Endothelial cell of umbilical vein (primary cell): ENCODE measurements around the gene ACSL6. TPM values are rescaled to one million over a fixed set of nuclear protein-coding genes. Genes with fewer than 3 reads are reported as not detected.

Experiments
- BruUV-seq: library from RNA; stranded (reverse); fragments of 400-500 nt; replicated peaks from 2 replicates; lab custom pipeline; 2021; lab: Mats Ljungman, UMichigan
- CTCF ChIA-PET: fragments of 300-600, 350-600 bp; sonication (Branson Sonifier 250); formaldehyde crosslinking; loops from one replicate; lab custom pipeline; 2021; ENCODE audit warnings: antibody characterized with exemption, inconsistent platforms; lab: Charles Lee
- POLR2A ChIA-PET: fragments of 300-600, 350-600 bp; sonication (Branson Sonifier 250); formaldehyde crosslinking; loops from one replicate; lab custom pipeline; 2021; ENCODE audit warnings: antibody characterized with exemption, inconsistent platforms; lab: Charles Lee
- DNase-seq: peaks from one replicate; pipeline ENCODE4 v3.0.0-alpha.2; 2011; ENCODE audit warnings: low read depth, low spot score
- FAIRE-seq: peaks from 2 replicates; lab custom pipeline; 2011; peaks lifted over from hg19 to GRCh38; lab: Jason Lieb, UNC
- H2AFZ ChIP-seq: 2 replicates; pipeline ENCODE4 v1.6.0; 2012; ENCODE audit warnings: low read depth, low read length, control low read depth, inconsistent platforms
- H3K27ac ChIP-seq: 2 replicates; pipeline ENCODE4 v1.5.1; 2011; ENCODE audit warnings: low read depth, mild to moderate bottlenecking, control low read depth, low read length, moderate library complexity; ENCODE audit not compliant: insufficient read depth
- H3K27me3 ChIP-seq, 2 experiments: 2 replicates each; pipeline versions ENCODE4 v1.6.0 to v1.6.1; 2011; ENCODE audit warnings: low read length in 2 of 2, mixed read lengths in 1 of 2; ENCODE audit not compliant: control insufficient read depth in 2 of 2, insufficient read depth in 2 of 2
- H3K36me3 ChIP-seq, 2 experiments: 2 replicates in 1 of 2; 3 replicates in 1 of 2; pipeline ENCODE4 v1.5.1; 2011; ENCODE audit warnings: low read length in 2 of 2, mild to moderate bottlenecking in 1 of 2, moderate library complexity in 1 of 2; ENCODE audit not compliant: control insufficient read depth in 2 of 2, insufficient read depth in 2 of 2; ENCODE audit errors: extremely low read depth in 1 of 2
- H3K4me1 ChIP-seq: 3 replicates; pipeline ENCODE4 v1.5.1; 2011; ENCODE audit warnings: mild to moderate bottlenecking, low read length; ENCODE audit not compliant: control insufficient read depth, insufficient read depth; ENCODE audit errors: extremely low read depth
- H3K4me2 ChIP-seq: 2 replicates; pipeline ENCODE4 v1.6.1; 2011; ENCODE audit warnings: low read length, control low read depth, mixed read lengths; ENCODE audit not compliant: insufficient read depth
- H3K4me3 ChIP-seq, 3 experiments: fragments of 200-600 bp in 1 of 3; sonication (generic), shearing (Covaris generic) in 1 of 3; replicated peaks in 1 of 3; 2 replicates each; pipeline ENCODE4 v1.5.1; 2011 to 2016; ENCODE audit warnings: control low read depth in 3 of 3, low read length in 3 of 3, mild to moderate bottlenecking in 2 of 3, inconsistent platforms in 1 of 3, low read depth in 1 of 3, moderate library complexity in 1 of 3; ENCODE audit not compliant: insufficient read depth in 1 of 3
- H3K79me2 ChIP-seq: 2 replicates; pipeline ENCODE4 v1.6.0; 2012; ENCODE audit warnings: low read length, inconsistent platforms; ENCODE audit not compliant: control insufficient read depth, insufficient read depth
- H3K9ac ChIP-seq: replicated peaks from 2 replicates; pipeline ENCODE3; 2011; ENCODE audit warnings: low read length, control low read depth; ENCODE audit not compliant: insufficient read depth; ENCODE audit errors: extremely low read depth
- H3K9me1 ChIP-seq: replicated peaks from 3 replicates; pipeline ENCODE4 v1.6.0; 2011; ENCODE audit warnings: mild to moderate bottlenecking, low read length; ENCODE audit not compliant: control insufficient read depth, insufficient read depth; ENCODE audit errors: extremely low read depth
- H3K9me3 ChIP-seq: replicated peaks from 2 replicates; pipeline ENCODE4 v1.5.1; 2012; ENCODE audit warnings: low read length, inconsistent platforms; ENCODE audit not compliant: control insufficient read depth, insufficient read depth
- H4K20me1 ChIP-seq: replicated peaks from 2 replicates; pipeline ENCODE3; 2011; ENCODE audit warnings: mild to moderate bottlenecking, low read length; ENCODE audit not compliant: control insufficient read depth, insufficient read depth; ENCODE audit errors: extremely low read depth
- EZH2 ChIP-seq: IDR thresholded peaks from 2 replicates; pipeline ENCODE4 v1.6.1; 2012; ENCODE audit warnings: borderline replicate concordance, low read depth, mild to moderate bottlenecking, moderate library complexity, low read length, inconsistent platforms; ENCODE audit not compliant: severe bottlenecking
- FOS ChIP-seq: IDR thresholded peaks from 2 replicates; pipeline ENCODE4 v1.6.1; 2011; ENCODE audit warnings: mild to moderate bottlenecking, low read length, moderate library complexity, borderline replicate concordance; ENCODE audit not compliant: insufficient read depth
- GATA2 ChIP-seq: IDR thresholded peaks from 2 replicates; pipeline ENCODE4 v1.7.0; 2011; ENCODE audit warnings: low read depth, mild to moderate bottlenecking, moderate library complexity, mixed read lengths, low read length; ENCODE audit not compliant: insufficient read length, insufficient read depth
- JUN ChIP-seq: IDR thresholded peaks from 2 replicates; pipeline ENCODE4 v1.6.1; 2011; ENCODE audit warnings: borderline replicate concordance, low read depth; ENCODE audit not compliant: insufficient read length, insufficient read depth
- MYC ChIP-seq: IDR thresholded peaks from one replicate; pipeline ENCODE4 v1.6.1; 2011; ENCODE audit warnings: mild to moderate bottlenecking, low read depth, low read length
- POLR2A ChIP-seq: IDR thresholded peaks from 2 replicates; pipeline ENCODE4 v1.6.1; 2012; ENCODE audit warnings: low read depth, mild to moderate bottlenecking, control low read depth, low read length
- POLR2AphosphoS5 ChIP-seq: IDR thresholded peaks from 2 replicates; pipeline ENCODE4 v1.6.1; 2012; ENCODE audit warnings: low read depth, mild to moderate bottlenecking, control low read depth, low read length, moderate library complexity; ENCODE audit not compliant: insufficient read depth
- dilution Hi-C: fragments of 300-500 bp; cut with MboI; formaldehyde crosslinking; loops from one replicate; pipeline ENCODE4 v1.15.0; 2019; ENCODE audit warnings: low sequenced_read_pairs; ENCODE audit not compliant: extremely low pct_ligation_motif_present
- intact Hi-C: fragments of 100-400 bp; cut with micrococcal nuclease; formaldehyde crosslinking; loops from one replicate; pipeline ENCODE4 v1.10.0; 2022
- polyA plus RNA-seq, 4 experiments: library from polyadenylated mRNA; depleted of rRNA in 3 of 4; stranded (reverse) in 3 of 4; unstranded in 1 of 4; fragments of >200 nt; gene quantifications; 2 replicates each; pipeline versions ENCODE4 v1.2.1 to v1.2.3, GENCODE V29; 2011 to 2012; ENCODE audit warnings: missing spikeins in 1 of 4
- total RNA-seq: library from RNA; stranded (reverse); gene quantifications from 2 replicates; pipeline ENCODE4 v1.2.3, GENCODE V29; 2021
- TF ChIP-seq, protein P1 (sequence below), 2 donors: IDR thresholded peaks; 1 replicate in 1 of 2; 2 replicates in 1 of 2; pipeline ENCODE4 v1.5.1; 2011; ENCODE audit warnings: low read length in 2 of 2, mild to moderate bottlenecking in 2 of 2, moderate library complexity in 2 of 2, control low read depth in 1 of 2, inconsistent platforms in 1 of 2, low read depth in 1 of 2; ENCODE audit not compliant: insufficient read depth in 1 of 2; ENCODE audit errors: extremely low read depth in 1 of 2
- TF ChIP-seq, protein P2 (sequence below): IDR thresholded peaks from 2 replicates; pipeline ENCODE4 v1.6.1; 2011; ENCODE audit not compliant: insufficient read depth, insufficient read length

The ACSL6 gene
- total and polyA plus RNA-seq, 2 donors (not counting 3 experiments of a cell fraction or from before 2014, with no cell fraction given), result not detected

DNA sequence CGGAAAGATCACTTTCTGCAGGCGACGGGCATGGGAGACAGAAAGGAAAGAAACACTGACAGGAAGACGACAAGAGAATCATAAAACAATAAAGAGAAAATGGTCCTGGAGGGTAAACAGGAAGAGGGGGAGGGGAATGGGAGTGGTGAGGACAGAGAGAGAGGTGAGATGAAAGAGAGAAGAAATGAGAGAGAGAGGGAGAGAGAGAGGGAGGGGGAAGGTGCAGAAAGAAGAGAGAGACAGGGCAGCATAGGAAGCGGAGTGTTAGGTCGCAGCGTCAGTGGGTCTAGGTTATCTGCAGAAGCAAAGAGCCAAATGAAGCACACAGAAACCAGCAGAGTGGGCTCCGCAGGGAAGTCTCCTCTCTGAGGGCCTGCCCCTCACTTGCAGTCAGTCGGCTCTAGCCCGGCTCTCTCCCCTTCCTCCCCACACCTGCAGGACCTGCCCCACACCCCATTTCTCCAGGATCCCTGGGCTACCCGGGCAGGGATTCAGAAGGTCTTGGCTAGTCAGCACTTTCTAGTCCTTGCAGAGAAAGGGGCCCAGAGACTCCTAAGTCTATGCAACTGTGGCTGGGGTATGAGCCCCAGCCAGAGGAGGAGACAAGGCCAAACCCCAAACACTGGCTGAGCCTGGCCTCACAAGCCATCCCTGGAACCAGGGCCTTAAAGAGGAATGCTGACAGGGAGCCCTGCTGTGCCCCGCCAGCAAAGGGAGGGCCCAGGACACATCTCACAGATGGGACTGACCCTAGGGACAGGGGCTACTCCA, 36.3 kb downstream of the ACSL6 start:
- H4K20me1 ChIP-seq, result no peaks in the 10 kb centered on the region
- H3K79me2 ChIP-seq, result no peaks in the 10 kb centered on the region
- dilution Hi-C loops, result no loop called here
- no peak overlapping the region for H3K4me3 ChIP-seq
- H3K9me1 ChIP-seq, result no peaks in the 10 kb centered on the region
- no peaks in the 10 kb centered on the region for H3K9me3 ChIP-seq
- peaks cover 1 to 2% of the 10 kb centered on the region in 2 experiments for H3K27me3 ChIP-seq
- peaks cover 5% of the 10 kb centered on the region for H3K4me1 ChIP-seq
- POLR2A ChIA-PET, result no interaction called here
- no peaks in the 10 kb centered on the region for H3K36me3 ChIP-seq
- intact Hi-C loops, result no loop called here
- H3K9ac ChIP-seq, result no peak overlapping the region
- DNase-seq, result no peak
- H3K4me2 ChIP-seq, result no peak overlapping the region
- FAIRE-seq, result no peak
- H2AFZ ChIP-seq, result no peak overlapping the region
- no TSS peak for BruUV-seq
- CTCF ChIA-PET, result no interaction called here
- H3K27ac ChIP-seq, result no peak overlapping the region
- TF ChIP-seq FOS (no peak), GATA2 (no peak), MYC (no peak), JUN (no peak), POLR2AphosphoS5 (no peak), EZH2 (no peak), POLR2A (no peak)
- TF ChIP-seq, protein P1, sequence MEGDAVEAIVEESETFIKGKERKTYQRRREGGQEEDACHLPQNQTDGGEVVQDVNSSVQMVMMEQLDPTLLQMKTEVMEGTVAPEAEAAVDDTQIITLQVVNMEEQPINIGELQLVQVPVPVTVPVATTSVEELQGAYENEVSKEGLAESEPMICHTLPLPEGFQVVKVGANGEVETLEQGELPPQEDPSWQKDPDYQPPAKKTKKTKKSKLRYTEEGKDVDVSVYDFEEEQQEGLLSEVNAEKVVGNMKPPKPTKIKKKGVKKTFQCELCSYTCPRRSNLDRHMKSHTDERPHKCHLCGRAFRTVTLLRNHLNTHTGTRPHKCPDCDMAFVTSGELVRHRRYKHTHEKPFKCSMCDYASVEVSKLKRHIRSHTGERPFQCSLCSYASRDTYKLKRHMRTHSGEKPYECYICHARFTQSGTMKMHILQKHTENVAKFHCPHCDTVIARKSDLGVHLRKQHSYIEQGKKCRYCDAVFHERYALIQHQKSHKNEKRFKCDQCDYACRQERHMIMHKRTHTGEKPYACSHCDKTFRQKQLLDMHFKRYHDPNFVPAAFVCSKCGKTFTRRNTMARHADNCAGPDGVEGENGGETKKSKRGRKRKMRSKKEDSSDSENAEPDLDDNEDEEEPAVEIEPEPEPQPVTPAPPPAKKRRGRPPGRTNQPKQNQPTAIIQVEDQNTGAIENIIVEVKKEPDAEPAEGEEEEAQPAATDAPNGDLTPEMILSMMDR (IDR thresholded peaks at IDR 0.05; ENCODE audit: extremely low read depth in 1 of 2, insufficient read depth in 1 of 2, low read depth in 1 of 2, low read length in 2 of 2), result no peak
- TF ChIP-seq, protein P2, sequence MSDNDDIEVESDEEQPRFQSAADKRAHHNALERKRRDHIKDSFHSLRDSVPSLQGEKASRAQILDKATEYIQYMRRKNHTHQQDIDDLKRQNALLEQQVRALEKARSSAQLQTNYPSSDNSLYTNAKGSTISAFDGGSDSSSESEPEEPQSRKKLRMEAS, result no peak
